Aorta (tissue), 5 donors: ENCODE results near the gene NCKAP5L. TPM values are rescaled to one million over a fixed set of nuclear protein-coding genes. Genes with fewer than 3 reads are reported as not detected.
A peak's percentile ranks its signal among the peaks of the same experiment; 100 is the strongest.

Source experiments
- ATAC-seq: fragments of 200-7000 bp; cut with Tn5 transposase; one replicate; pipeline ENCODE4 v1.9.1; 2022; ENCODE audit warnings: moderate library complexity; ENCODE audit not compliant: low FRiP score
- DNase-seq, 2 donors: peaks; one replicate each; pipeline ENCODE4 v3.0.0-alpha.2; 2020
- H3K27ac ChIP-seq, 2 donors: one replicate each; pipeline ENCODE4 v1.5.1; 2013; ENCODE audit warnings: low read length in 2 of 2, mild to moderate bottlenecking in 2 of 2, moderate library complexity in 2 of 2, control low read depth in 1 of 2, inconsistent platforms in 1 of 2, low read depth in 1 of 2
- H3K27me3 ChIP-seq, 2 donors: one replicate each; pipeline ENCODE4 v1.6.1; 2013; ENCODE audit warnings: control low read depth in 1 of 2, low read length in 1 of 2, mild to moderate bottlenecking in 1 of 2, moderate library complexity in 1 of 2; ENCODE audit not compliant: insufficient read depth in 2 of 2, control insufficient read depth in 1 of 2
- H3K36me3 ChIP-seq, 2 donors: one replicate each; pipeline ENCODE4 v1.6.1; 2013; ENCODE audit warnings: control low read depth in 1 of 2, low read length in 1 of 2, mild to moderate bottlenecking in 1 of 2; ENCODE audit not compliant: insufficient read depth in 2 of 2, control insufficient read depth in 1 of 2
- H3K4me1 ChIP-seq, 2 donors: one replicate each; pipeline ENCODE4 v1.6.1; 2013; ENCODE audit warnings: low read length in 2 of 2, control low read depth in 1 of 2, mild to moderate bottlenecking in 1 of 2, moderate library complexity in 1 of 2; ENCODE audit not compliant: insufficient read depth in 2 of 2, control insufficient read depth in 1 of 2
- H3K4me3 ChIP-seq, 2 donors: one replicate each; pipeline ENCODE4 v1.5.1; 2013; ENCODE audit warnings: low read length in 2 of 2, control low read depth in 1 of 2, mild to moderate bottlenecking in 1 of 2
- H3K9me3 ChIP-seq: one replicate; pipeline ENCODE4 v1.6.1; 2013; ENCODE audit warnings: mild to moderate bottlenecking, low read length; ENCODE audit not compliant: control insufficient read depth
- WGBS, 2 donors: extraction: QIAGEN DNeasy Blood & Tissue Kit; methylation state at CpG; one replicate each; pipeline ENCODE4 v1.1.7; 2013; 5-methylcytosine and 5-hydroxymethylcytosine counted together
- intact Hi-C, 2 donors: fragments of 100-400 bp; cut with DNase I; formaldehyde crosslinking; loops; one replicate each; pipeline versions ENCODE4 v1.14.2 to v1.15.0; 2022
- polyA plus RNA-seq, 2 donors: library from polyadenylated mRNA; stranded (reverse); fragments of 200-250 nt; gene quantifications; one replicate each; pipeline ENCODE4 v1.2.3, GENCODE V29; 2013
- total RNA-seq, 2 donors: library from RNA; stranded (reverse); fragmentation: NEBNext Ultra II Directional; extraction: Animal tissue kit (Norgen Biotek cat#: 25700); gene quantifications; one replicate each; pipeline ENCODE4 v1.2.1, GENCODE V29; 2021
- donor health status: healthy with polysubstance abuse.
- donor health status: Bipolar disorder and iron deficiency.
- donor health status: DM: no; HTN: no; CAD: no.
- donor health status: DM: no; HTN: no; CAD: no.
- donor health status: DM: yes; HTN: yes; CAD: no.

NCKAP5L gene
- total and polyA plus RNA-seq, 4 donors: 3.5 to 38.7 (median 18.5) TPM

GRCh38 chr12:49854976-49855375 is 26.8 kb upstream of the NCKAP5L start:
- H3K4me3 ChIP-seq: no peak overlapping the region
- no peaks in the 10 kb centered on the region for H3K9me3 ChIP-seq
- 84 to 86% methylated on average over 4 of the region's 4 CpGs for WGBS, 2 donors
- ATAC-seq: no peak
- intact Hi-C loops: no loop called here
- no peak for DNase-seq
- H3K4me1 ChIP-seq: no peaks in the 10 kb centered on the region
- peaks cover 0 to 3% of the 10 kb centered on the region in 2 donors for H3K27me3 ChIP-seq
- H3K27ac ChIP-seq: no peak overlapping the region
- no peaks in the 10 kb centered on the region for H3K36me3 ChIP-seq

- 56 to 67% methylated on average over 2 of the region's 2 CpGs for WGBS, 2 donors
- H3K36me3 ChIP-seq: no peaks in the 10 kb centered on the region
- intact Hi-C loops: no loop called here
- ATAC-seq (no peak), DNase-seq (no peak)
- H3K27me3 ChIP-seq: peaks cover 0 to 3% of the 10 kb centered on the region in 2 donors
- H3K27ac ChIP-seq: no peak overlapping the region
- H3K4me3 ChIP-seq: no peak overlapping the region
- no peaks in the 10 kb centered on the region for H3K4me1 ChIP-seq
- no peaks in the 10 kb centered on the region for H3K9me3 ChIP-seq
These were observed 25.5 kb upstream of the NCKAP5L start for GRCh38 chr12:49853671-49854070.

GRCh38 chr12:49847161-49847560 is 18.9 kb upstream of the NCKAP5L start:
- ATAC-seq (no peak), DNase-seq (no peak)
- 56 to 68% methylated on average over 2 of the region's 2 CpGs for WGBS, 2 donors
- intact Hi-C loops: no loop called here
- Histone ChIP-seq H3K4me3 (no peak overlapping the region), H3K4me1 (no peaks in the 10 kb centered on the region), H3K27ac (no peak overlapping the region), H3K36me3 (no peaks in the 10 kb centered on the region), H3K27me3 (no peaks in the 10 kb centered on the region), H3K9me3 (no peaks in the 10 kb centered on the region)

- DNase-seq: no peak
- Histone ChIP-seq H3K27ac (no peak overlapping the region), H3K27me3 (no peaks in the 10 kb centered on the region), H3K4me1 (no peaks in the 10 kb centered on the region), H3K9me3 (no peaks in the 10 kb centered on the region), H3K4me3 (no peak overlapping the region), H3K36me3 (no peaks in the 10 kb centered on the region)
- intact Hi-C loops: no loop called here
- 84 to 87% methylated on average over 2 of the region's 2 CpGs for WGBS, 2 donors
- ATAC-seq: no peak
These were observed 17.8 kb upstream of the NCKAP5L start for GRCh38 chr12:49846032-49846431.

GRCh38 chr12:49843876-49844437 is 15.7 kb upstream of the NCKAP5L start:
- Histone ChIP-seq H3K4me3 (no peak overlapping the region), H3K4me1 (no peaks in the 10 kb centered on the region), H3K27me3 (no peaks in the 10 kb centered on the region), H3K27ac (no peak overlapping the region), H3K36me3 (no peaks in the 10 kb centered on the region), H3K9me3 (no peaks in the 10 kb centered on the region)
- WGBS, 2 donors: 90 to 91% methylated on average over 4 of the region's 4 CpGs
- ATAC-seq: no peak
- no peak for DNase-seq
- intact Hi-C loops: no loop called here

- H3K36me3 ChIP-seq: no peaks in the 10 kb centered on the region
- ATAC-seq (no peak), DNase-seq (no peak)
- H3K27ac ChIP-seq: peak overlapping the region in 1 of 2 donors; percentile 58
- intact Hi-C loops: no loop called here
- H3K4me3 ChIP-seq: no peak overlapping the region
- H3K4me1 ChIP-seq: no peaks in the 10 kb centered on the region
- WGBS, 2 donors: 85 to 86% methylated on average over 7 of the region's 7 CpGs
- no peaks in the 10 kb centered on the region for H3K27me3 ChIP-seq
- no peaks in the 10 kb centered on the region for H3K9me3 ChIP-seq
These were observed 15.2 kb upstream of the NCKAP5L start for GRCh38 chr12:49843411-49843810.

GRCh38 chr12:49842519-49843352 is 14.5 kb upstream of the NCKAP5L start, which contains the start of gene BCDIN3D:
Gene BCDIN3D (minus strand): TSS chr12:49843106. CDS start chr12:49843087, 19 bp downstream.
- 0% methylated on average over 55 of the region's 55 CpGs for WGBS, 2 donors
- Histone ChIP-seq H3K4me1 (no peaks in the 10 kb centered on the region), H3K27ac (peak within 1 kb of the TSS; percentile 60 to 96), H3K4me3 (peak within 1 kb of the TSS; percentile 64 to 82), H3K27me3 (no peaks in the 10 kb centered on the region), H3K36me3 (no peaks in the 10 kb centered on the region), H3K9me3 (no peaks in the 10 kb centered on the region)
- DNase-seq (peak; percentile 96 to 98), ATAC-seq (peak; percentile 98)
- intact Hi-C loops: no loop called here

GRCh38 chr12:49838973-49839633 is 10.9 kb upstream of the NCKAP5L start:
- DNase-seq (no peak), ATAC-seq (no peak)
- no peak overlapping the region for H3K27ac ChIP-seq
- intact Hi-C loops: loop anchor here in 1 of 2 donors (2.0 kb wide), 1 partner anchor 62 kb away; no protein-coding TSS in a partner anchor
- H3K4me3 ChIP-seq: no peak overlapping the region
- no peaks in the 10 kb centered on the region for H3K27me3 ChIP-seq
- no peaks in the 10 kb centered on the region for H3K4me1 ChIP-seq
- WGBS, 2 donors: 41 to 43% methylated on average over 3 of the region's 3 CpGs
- no peaks in the 10 kb centered on the region for H3K36me3 ChIP-seq
- H3K9me3 ChIP-seq: no peaks in the 10 kb centered on the region
